NB4 (cell line): ENCODE data around the gene ALOX12.
"Not testable (repeated sequence)": the region's sequence is repeated elsewhere in the genome, so short reads cannot be mapped to it uniquely, and the experiment has no call there.

ENCODE experiments used
- CTCF ChIP-seq: IDR thresholded peaks from one replicate; pipeline ENCODE4 v1.5.1; 2012; ENCODE audit warnings: low read depth, low read length
- MAX ChIP-seq: IDR thresholded peaks from 2 replicates; pipeline ENCODE4 v1.6.1; 2011; ENCODE audit warnings: low read depth, low read length
- POLR2A ChIP-seq: IDR thresholded peaks from 2 replicates; pipeline ENCODE4 v1.6.1; 2011; ENCODE audit warnings: mild to moderate bottlenecking; ENCODE audit not compliant: insufficient read length; ENCODE audit errors: extremely low read depth

DNA sequence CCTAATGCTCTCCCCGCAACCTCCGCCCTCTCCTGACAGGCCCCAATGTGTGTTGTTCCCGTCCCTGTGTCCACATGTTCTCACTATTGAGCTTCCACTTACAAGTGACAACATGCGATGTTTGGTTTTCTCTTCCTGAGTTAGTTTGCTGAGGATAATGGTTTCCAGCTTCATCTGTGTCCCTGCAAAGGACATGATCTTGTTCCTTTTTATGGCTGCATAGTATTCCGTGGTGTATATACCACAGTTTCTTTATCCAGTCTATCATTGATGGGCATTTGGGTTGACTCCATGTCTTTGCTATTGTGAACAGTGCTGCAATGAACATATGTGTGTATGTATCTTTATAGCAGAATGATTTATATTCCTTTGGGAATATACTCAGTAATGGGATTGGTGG lies 16.4 kb upstream of the ALOX12 start:
- TF ChIP-seq CTCF, POLR2A, MAX: not testable (repeated sequence)
